ENCODE data around the gene PRAMEF7.
"Not testable (repeated sequence)": the region's sequence is repeated elsewhere in the genome, so short reads cannot be mapped to it uniquely, and the experiment has no call there.

DNA sequence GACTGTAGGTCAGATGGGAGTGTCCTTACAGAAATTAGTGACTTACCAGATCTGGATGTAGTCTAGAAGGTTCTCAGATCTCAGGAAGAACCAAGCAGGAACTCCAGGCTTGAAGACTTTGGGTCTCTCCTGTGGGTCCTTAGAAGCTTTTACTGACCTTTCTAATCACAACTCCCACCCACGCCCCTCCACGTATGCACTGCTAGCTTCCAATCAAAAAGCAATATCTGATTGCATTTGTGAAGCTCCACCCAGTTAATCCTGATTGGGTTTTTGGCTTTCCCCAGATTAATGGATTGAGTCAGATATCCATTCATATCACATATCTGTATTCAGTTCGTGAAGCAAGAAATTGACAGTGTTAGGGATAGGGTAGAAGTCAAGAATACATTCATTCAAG lies 30.3 kb upstream of the PRAMEF7 start, which contains the start of gene PRAMEF4:
- TF ChIP-seq, protein P1, sequence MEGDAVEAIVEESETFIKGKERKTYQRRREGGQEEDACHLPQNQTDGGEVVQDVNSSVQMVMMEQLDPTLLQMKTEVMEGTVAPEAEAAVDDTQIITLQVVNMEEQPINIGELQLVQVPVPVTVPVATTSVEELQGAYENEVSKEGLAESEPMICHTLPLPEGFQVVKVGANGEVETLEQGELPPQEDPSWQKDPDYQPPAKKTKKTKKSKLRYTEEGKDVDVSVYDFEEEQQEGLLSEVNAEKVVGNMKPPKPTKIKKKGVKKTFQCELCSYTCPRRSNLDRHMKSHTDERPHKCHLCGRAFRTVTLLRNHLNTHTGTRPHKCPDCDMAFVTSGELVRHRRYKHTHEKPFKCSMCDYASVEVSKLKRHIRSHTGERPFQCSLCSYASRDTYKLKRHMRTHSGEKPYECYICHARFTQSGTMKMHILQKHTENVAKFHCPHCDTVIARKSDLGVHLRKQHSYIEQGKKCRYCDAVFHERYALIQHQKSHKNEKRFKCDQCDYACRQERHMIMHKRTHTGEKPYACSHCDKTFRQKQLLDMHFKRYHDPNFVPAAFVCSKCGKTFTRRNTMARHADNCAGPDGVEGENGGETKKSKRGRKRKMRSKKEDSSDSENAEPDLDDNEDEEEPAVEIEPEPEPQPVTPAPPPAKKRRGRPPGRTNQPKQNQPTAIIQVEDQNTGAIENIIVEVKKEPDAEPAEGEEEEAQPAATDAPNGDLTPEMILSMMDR (conservative IDR thresholded peaks at IDR 0.05), result not testable (repeated sequence)
- not testable (repeated sequence) for TF ChIP-seq ZFX (IDR thresholded peaks at IDR 0.05)

All from C4-2B (cell line).